Measurements from ENCODE around the gene ATG4D.
"Not testable (repeated sequence)": the region's sequence is repeated elsewhere in the genome, so short reads cannot be mapped to it uniquely, and the experiment has no call there.

ATG4D gene

GRCh38 chr19:10518444-10519361 lies 25.0 kb upstream of the ATG4D start:
- DNase-seq (ENCODE audit: low read depth in 2 of 3, low spot score in 1 of 3): no peak

GRCh38 chr19:10519421-10519820 lies 24.3 kb upstream of the ATG4D start:
- DNase-seq (ENCODE audit: low read depth in 2 of 3, low spot score in 1 of 3): no peak

GRCh38 chr19:10520652-10521318 lies 22.9 kb upstream of the ATG4D start:
- no peak for DNase-seq (ENCODE audit: low read depth in 2 of 3, low spot score in 1 of 3)

GRCh38 chr19:10521461-10522171 lies 22.1 kb upstream of the ATG4D start:
- DNase-seq (ENCODE audit: low read depth in 2 of 3, low spot score in 1 of 3): no peak

GRCh38 chr19:10523135-10523636 lies 20.5 kb upstream of the ATG4D start:
- DNase-seq (ENCODE audit: low read depth in 2 of 3, low spot score in 1 of 3): no peak

- no peak for DNase-seq (ENCODE audit: low read depth in 2 of 3, low spot score in 1 of 3)
These were observed 18.1 kb upstream of the ATG4D start for GRCh38 chr19:10525636-10526035.

- DNase-seq (ENCODE audit: low read depth in 2 of 3, low spot score in 1 of 3): not testable (repeated sequence)
These were observed 16.8 kb upstream of the ATG4D start for GRCh38 chr19:10526887-10527286.

- DNase-seq (ENCODE audit: low read depth in 2 of 3, low spot score in 1 of 3): no peak
These were observed 11.2 kb upstream of the ATG4D start for GRCh38 chr19:10532457-10532856.

GRCh38 chr19:10533646-10534386 lies 9.9 kb upstream of the ATG4D start:
- DNase-seq (ENCODE audit: low read depth in 2 of 3, low spot score in 1 of 3): no peak

GRCh38 chr19:10535613-10536012 lies 8.1 kb upstream of the ATG4D start:
- no peak for DNase-seq (ENCODE audit: low read depth in 2 of 3, low spot score in 1 of 3)

GRCh38 chr19:10537668-10538067 lies 6.0 kb upstream of the ATG4D start:
- DNase-seq (ENCODE audit: low read depth in 2 of 3, low spot score in 1 of 3): no peak

GRCh38 chr19:10538204-10538983 lies 5.3 kb upstream of the ATG4D start:
- DNase-seq (ENCODE audit: low read depth in 2 of 3, low spot score in 1 of 3): no peak

GRCh38 chr19:10539016-10539415 lies 4.7 kb upstream of the ATG4D start:
- DNase-seq (ENCODE audit: low read depth in 2 of 3, low spot score in 1 of 3): not testable (repeated sequence)

- no peak for DNase-seq (ENCODE audit: low read depth in 2 of 3, low spot score in 1 of 3)
These were observed 665 bp upstream of the ATG4D start for GRCh38 chr19:10543059-10543419.

GRCh38 chr19:10544242-10544752 lies 593 bp downstream of the ATG4D start:
- no peak for DNase-seq (ENCODE audit: low read depth in 2 of 3, low spot score in 1 of 3)

- no peak for DNase-seq (ENCODE audit: low read depth in 2 of 3, low spot score in 1 of 3)
These were observed 1.1 kb downstream of the ATG4D start for GRCh38 chr19:10544753-10545251.

GRCh38 chr19:10546817-10547216 lies 3.1 kb downstream of the ATG4D start:
- DNase-seq (ENCODE audit: low read depth in 2 of 3, low spot score in 1 of 3): no peak

GRCh38 chr19:10548746-10549276 lies 5.1 kb downstream of the ATG4D start:
- DNase-seq (ENCODE audit: low read depth in 2 of 3, low spot score in 1 of 3): no peak

GRCh38 chr19:10549733-10550132 lies 6.0 kb downstream of the ATG4D start:
- no peak for DNase-seq (ENCODE audit: low read depth in 2 of 3, low spot score in 1 of 3)

Data from stimulated activated CD4-positive, alpha-beta T cell treated with anti-CD3 and anti-CD28 coated beads, Interleukin-12 subunit alpha, Interleukin-12 subunit beta, amount 100 ng/mL, for 48 hours (primary cell).